Mesenchymal stem cell (in vitro differentiated cells and primary cell): ENCODE data around the gene POLR2C.

ENCODE experiments used
- DNase-seq: peaks from one replicate; pipeline ENCODE4 v3.0.0-alpha.2; 2013
- H2AFZ ChIP-seq: one replicate; pipeline ENCODE4 v1.6.1; 2013; ENCODE audit warnings: low read depth, mild to moderate bottlenecking, control low read depth, inconsistent platforms, low read length, moderate library complexity
- H2AK5ac ChIP-seq: 2 replicates; pipeline ENCODE4 v1.6.1; 2013; ENCODE audit warnings: low read length, moderate library complexity, mild to moderate bottlenecking, inconsistent platforms; ENCODE audit not compliant: severe bottlenecking
- H2BK120ac ChIP-seq: one replicate; pipeline ENCODE4 v1.6.1; 2013; ENCODE audit warnings: low read depth, mild to moderate bottlenecking, inconsistent platforms, low read length, moderate library complexity
- H2BK12ac ChIP-seq, 2 experiments: one replicate each; pipeline ENCODE4 v1.6.1; 2013; ENCODE audit warnings: inconsistent platforms in 2 of 2, low read length in 2 of 2, mild to moderate bottlenecking in 2 of 2, moderate library complexity in 2 of 2, control low read depth in 1 of 2
- H2BK15ac ChIP-seq: one replicate; pipeline ENCODE4 v1.6.1; 2013; ENCODE audit warnings: mild to moderate bottlenecking, low read depth, inconsistent platforms; ENCODE audit not compliant: poor library complexity, severe bottlenecking
- H2BK5ac ChIP-seq: 2 replicates; pipeline ENCODE4 v1.6.1; 2013; ENCODE audit warnings: low read depth, mild to moderate bottlenecking, low read length, control low read depth, inconsistent platforms; ENCODE audit not compliant: poor library complexity, severe bottlenecking
- H3K14ac ChIP-seq, 2 experiments: one replicate each; pipeline ENCODE4 v1.6.1; 2013; ENCODE audit warnings: inconsistent platforms in 2 of 2, low read length in 2 of 2, control low read depth in 1 of 2, mild to moderate bottlenecking in 1 of 2, moderate library complexity in 1 of 2
- H3K18ac ChIP-seq, 2 experiments: one replicate each; pipeline ENCODE4 v1.6.1; 2013; ENCODE audit warnings: inconsistent platforms in 2 of 2, low read length in 2 of 2, control low read depth in 1 of 2, low read depth in 1 of 2, mild to moderate bottlenecking in 1 of 2
- H3K23ac ChIP-seq, 2 experiments: one replicate each; pipeline ENCODE4 v1.6.1; 2013; ENCODE audit warnings: inconsistent platforms in 2 of 2, low read length in 2 of 2, mild to moderate bottlenecking in 2 of 2, moderate library complexity in 2 of 2, control low read depth in 1 of 2
- H3K27ac ChIP-seq: 2 replicates; pipeline ENCODE4 v1.5.1; 2013; ENCODE audit warnings: mild to moderate bottlenecking, moderate library complexity, low read length, control low read depth, inconsistent platforms; ENCODE audit not compliant: poor library complexity, severe bottlenecking
- H3K27me3 ChIP-seq, 2 experiments: 2 replicates each; pipeline versions ENCODE4 v1.6.1 to v1.7.0; 2013; ENCODE audit warnings: low read length in 2 of 2, mild to moderate bottlenecking in 2 of 2, moderate library complexity in 2 of 2, control low read depth in 1 of 2, inconsistent platforms in 1 of 2; ENCODE audit not compliant: control insufficient read depth in 1 of 2, insufficient read depth in 1 of 2
- H3K36me3 ChIP-seq, 2 experiments: 2 replicates each; pipeline versions ENCODE4 v1.6.1 to v1.7.0; 2013; ENCODE audit warnings: low read length in 2 of 2, control low read depth in 1 of 2, inconsistent platforms in 1 of 2, low read depth in 1 of 2, mild to moderate bottlenecking in 1 of 2; ENCODE audit not compliant: insufficient read depth in 2 of 2, control insufficient read depth in 1 of 2
- H3K4ac ChIP-seq, 2 experiments: one replicate each; pipeline ENCODE4 v1.6.1; 2013; ENCODE audit warnings: inconsistent platforms in 2 of 2, low read length in 2 of 2, mild to moderate bottlenecking in 2 of 2, moderate library complexity in 2 of 2, control low read depth in 1 of 2, low read depth in 1 of 2
- H3K4me1 ChIP-seq: 2 replicates; pipeline ENCODE4 v1.6.1; 2013; ENCODE audit warnings: low read depth, low read length, control low read depth; ENCODE audit not compliant: control insufficient read depth, insufficient read depth
- H3K4me2 ChIP-seq: 2 replicates; pipeline ENCODE4 v1.6.1; 2013; ENCODE audit warnings: low read length, mild to moderate bottlenecking, inconsistent platforms; ENCODE audit not compliant: poor library complexity, severe bottlenecking
- H3K4me3 ChIP-seq, 2 experiments: 2 replicates each; pipeline versions ENCODE4 v1.5.1 to v1.7.0; 2013; ENCODE audit warnings: low read length in 2 of 2, mild to moderate bottlenecking in 2 of 2, control low read depth in 1 of 2, low read depth in 1 of 2; ENCODE audit not compliant: insufficient read depth in 1 of 2
- H3K79me1 ChIP-seq: replicated peaks from 2 replicates; pipeline ENCODE4 v1.6.1; 2013; ENCODE audit warnings: mild to moderate bottlenecking, control low read depth, low read length, inconsistent platforms; ENCODE audit not compliant: poor library complexity, severe bottlenecking
- H3K9ac ChIP-seq: 2 replicates; pipeline ENCODE4 v1.7.0; 2013; ENCODE audit warnings: mild to moderate bottlenecking, low read length, moderate library complexity
- H3K9me3 ChIP-seq: 2 replicates; pipeline ENCODE4 v1.7.0; 2013; ENCODE audit warnings: mild to moderate bottlenecking, low read length; ENCODE audit not compliant: control insufficient read depth
- H4K8ac ChIP-seq: one replicate; pipeline ENCODE4 v1.6.1; 2013; ENCODE audit warnings: inconsistent platforms, mild to moderate bottlenecking, low read length, moderate library complexity
- H4K91ac ChIP-seq: one replicate; pipeline ENCODE4 v1.6.1; 2013; ENCODE audit warnings: mild to moderate bottlenecking, low read length, inconsistent platforms
- WGBS: methylation state at CpG from one replicate; pipeline ENCODE4 v1.1.7; 2013; ENCODE audit warnings: mixed read lengths; 5-methylcytosine and 5-hydroxymethylcytosine counted together

POLR2C gene

DNA sequence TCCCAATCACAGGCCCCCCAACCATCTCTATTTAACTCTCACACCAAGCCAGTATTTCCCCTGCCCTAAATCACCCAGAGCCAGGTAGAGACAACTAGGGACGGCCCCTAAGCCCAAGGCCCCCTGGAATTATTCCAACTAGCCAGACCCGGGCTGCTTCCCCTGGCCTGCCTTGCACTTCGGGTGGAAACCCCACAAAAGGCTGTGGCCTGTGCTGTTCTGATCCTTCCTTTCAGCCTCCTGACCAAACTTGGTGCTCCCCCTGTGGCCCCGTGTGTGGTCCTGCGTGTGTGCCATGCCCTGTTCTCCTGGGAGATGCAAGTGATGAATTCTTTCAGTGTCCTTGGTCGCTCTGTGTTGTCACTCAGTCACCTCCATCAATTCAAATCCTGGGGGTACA lies 43.0 kb upstream of the POLR2C start:
- H3K18ac ChIP-seq: peak overlapping the region in 1 of 2 experiments; percentile 3
- H4K8ac ChIP-seq: no peak overlapping the region
- H3K4ac ChIP-seq: no peak overlapping the region
- no peaks in the 10 kb centered on the region for H3K36me3 ChIP-seq
- H2BK120ac ChIP-seq: no peak overlapping the region
- H3K14ac ChIP-seq: no peak overlapping the region
- no peak overlapping the region for H2BK15ac ChIP-seq
- no peak overlapping the region for H2BK12ac ChIP-seq
- H3K4me1 ChIP-seq: peaks cover 12% of the 10 kb centered on the region
- no peak overlapping the region for H3K27ac ChIP-seq
- peaks cover 0 to 13% of the 10 kb centered on the region in 2 experiments for H3K27me3 ChIP-seq
- no peak overlapping the region for H3K23ac ChIP-seq
- H4K91ac ChIP-seq: no peak overlapping the region
- no peak overlapping the region for H2AK5ac ChIP-seq
- no peak overlapping the region for H2BK5ac ChIP-seq
- WGBS: 88% methylated on average over 6 of the region's 6 CpGs
- H3K9ac ChIP-seq: no peak overlapping the region
- no peak overlapping the region for H2AFZ ChIP-seq
- H3K4me3 ChIP-seq: no peak overlapping the region
- no peak overlapping the region for H3K4me2 ChIP-seq
- H3K9me3 ChIP-seq: no peaks in the 10 kb centered on the region
- DNase-seq: no peak
- H3K79me1 ChIP-seq: no peaks in the 10 kb centered on the region

- Histone ChIP-seq H2BK5ac (no peak overlapping the region), H3K23ac (no peak overlapping the region), H3K4ac (no peak overlapping the region), H3K4me1 (peaks cover 5% of the 10 kb centered on the region), H2AK5ac (no peak overlapping the region), H3K36me3 (peaks cover 9 to 10% of the 10 kb centered on the region in 2 experiments), H3K4me2 (no peak overlapping the region), H3K27ac (no peak overlapping the region), H4K91ac (no peak overlapping the region), H3K18ac (no peak overlapping the region), H2BK15ac (no peak overlapping the region), H3K4me3 (no peak overlapping the region), H2AFZ (no peak overlapping the region), H2BK12ac (no peak overlapping the region), H3K27me3 (no peaks in the 10 kb centered on the region), H3K79me1 (no peaks in the 10 kb centered on the region), H3K14ac (no peak overlapping the region), H2BK120ac (no peak overlapping the region), H3K9ac (peak overlapping the region; percentile 17), H4K8ac (peak overlapping the region; percentile 69), H3K9me3 (no peaks in the 10 kb centered on the region)
- DNase-seq: peak; percentile 67
- 61% methylated on average over 8 of the region's 10 CpGs for WGBS
Measured at GRCh38 chr16:57422026-57422944, 40.2 kb upstream of the POLR2C start.

GRCh38 chr16:57423152-57423551 lies 39.3 kb upstream of the POLR2C start:
- no peak overlapping the region for H2BK15ac ChIP-seq
- no peaks in the 10 kb centered on the region for H3K27me3 ChIP-seq
- peaks cover 14 to 18% of the 10 kb centered on the region in 2 experiments for H3K36me3 ChIP-seq
- no peak overlapping the region for H3K14ac ChIP-seq
- H4K8ac ChIP-seq: no peak overlapping the region
- H4K91ac ChIP-seq: no peak overlapping the region
- no peak overlapping the region for H2BK12ac ChIP-seq
- no peak overlapping the region for H3K23ac ChIP-seq
- H3K27ac ChIP-seq: no peak overlapping the region
- no peak overlapping the region for H2AK5ac ChIP-seq
- no peaks in the 10 kb centered on the region for H3K79me1 ChIP-seq
- no peak overlapping the region for H3K4me2 ChIP-seq
- WGBS: 100% methylated on average over 2 of the region's 2 CpGs
- no peaks in the 10 kb centered on the region for H3K9me3 ChIP-seq
- H3K4me3 ChIP-seq: no peak overlapping the region
- no peak for DNase-seq
- H2AFZ ChIP-seq: no peak overlapping the region
- H3K9ac ChIP-seq: no peak overlapping the region
- H2BK120ac ChIP-seq: no peak overlapping the region
- H3K4ac ChIP-seq: no peak overlapping the region
- H3K18ac ChIP-seq: no peak overlapping the region
- H3K4me1 ChIP-seq: peaks cover 3% of the 10 kb centered on the region
- H2BK5ac ChIP-seq: no peak overlapping the region

- no peak overlapping the region for H3K9ac ChIP-seq
- no peaks in the 10 kb centered on the region for H3K79me1 ChIP-seq
- H3K4me3 ChIP-seq: no peak overlapping the region
- H3K23ac ChIP-seq: no peak overlapping the region
- no peaks in the 10 kb centered on the region for H3K9me3 ChIP-seq
- no peak overlapping the region for H4K91ac ChIP-seq
- WGBS: 94% methylated on average over 3 of the region's 3 CpGs
- no peaks in the 10 kb centered on the region for H3K4me1 ChIP-seq
- H3K27me3 ChIP-seq: no peaks in the 10 kb centered on the region
- H3K4ac ChIP-seq: no peak overlapping the region
- H2AFZ ChIP-seq: no peak overlapping the region
- no peak overlapping the region for H2AK5ac ChIP-seq
- H2BK12ac ChIP-seq: no peak overlapping the region
- H3K27ac ChIP-seq: no peak overlapping the region
- peaks cover 24 to 29% of the 10 kb centered on the region in 2 experiments for H3K36me3 ChIP-seq
- no peak overlapping the region for H3K14ac ChIP-seq
- no peak overlapping the region for H4K8ac ChIP-seq
- no peak overlapping the region for H3K18ac ChIP-seq
- no peak overlapping the region for H2BK5ac ChIP-seq
- H2BK15ac ChIP-seq: no peak overlapping the region
- H3K4me2 ChIP-seq: no peak overlapping the region
- DNase-seq: no peak
- no peak overlapping the region for H2BK120ac ChIP-seq
Measured at GRCh38 chr16:57424583-57424982, 37.9 kb upstream of the POLR2C start.
